ENCODE results near the gene TMEM120B. TPM values are rescaled to one million over a fixed set of nuclear protein-coding genes. Genes with fewer than 3 reads are reported as not detected.

The TMEM120B gene
- total RNA-seq, 1 experiment from 2014 or later, result 14.2 TPM

- DNase-seq (ENCODE audit: low read depth, low spot score), result peak; percentile 51
- in situ Hi-C loops (cut with HindIII; ENCODE audit: low pct_unique_long_range_greater_than_20kb, low sequenced_read_pairs), result no loop called here
Observed at GRCh38 chr12:121803861-121804416, 91.4 kb downstream of the TMEM120B start, which contains the start of gene SETD1B. Gene SETD1B, plus strand, starts transcription at chr12:121804009. Its CDS starts 729 bp downstream, at chr12:121804738.

- in situ Hi-C loops (cut with HindIII; ENCODE audit: low pct_unique_long_range_greater_than_20kb, low sequenced_read_pairs), result no loop called here
- DNase-seq (ENCODE audit: low read depth, low spot score), result no peak
Observed at GRCh38 chr12:121804417-121805111, 92.0 kb downstream of the TMEM120B start.

- in situ Hi-C loops (cut with HindIII; ENCODE audit: low pct_unique_long_range_greater_than_20kb, low sequenced_read_pairs), result no loop called here
- DNase-seq (ENCODE audit: low read depth, low spot score), result no peak
Observed at GRCh38 chr12:121805171-121806008, 92.8 kb downstream of the TMEM120B start.

GRCh38 chr12:121806009-121806545 lies 93.5 kb downstream of the TMEM120B start:
- no peak for DNase-seq (ENCODE audit: low read depth, low spot score)
- in situ Hi-C loops (cut with HindIII; ENCODE audit: low pct_unique_long_range_greater_than_20kb, low sequenced_read_pairs), result no loop called here

- peak; percentile 45 for DNase-seq (ENCODE audit: low read depth, low spot score)
- in situ Hi-C loops (cut with HindIII; ENCODE audit: low pct_unique_long_range_greater_than_20kb, low sequenced_read_pairs), result no loop called here
Observed at GRCh38 chr12:121806546-121807423, 94.2 kb downstream of the TMEM120B start.

GRCh38 chr12:121807642-121808347 lies 95.2 kb downstream of the TMEM120B start:
- in situ Hi-C loops (cut with HindIII; ENCODE audit: low pct_unique_long_range_greater_than_20kb, low sequenced_read_pairs), result no loop called here
- DNase-seq (ENCODE audit: low read depth, low spot score), result no peak

GRCh38 chr12:121808623-121809022 lies 96.1 kb downstream of the TMEM120B start:
- in situ Hi-C loops (cut with HindIII; ENCODE audit: low pct_unique_long_range_greater_than_20kb, low sequenced_read_pairs), result no loop called here

GRCh38 chr12:121809712-121810116 lies 97.2 kb downstream of the TMEM120B start:
- in situ Hi-C loops (cut with HindIII; ENCODE audit: low pct_unique_long_range_greater_than_20kb, low sequenced_read_pairs), result no loop called here
- DNase-seq (ENCODE audit: low read depth, low spot score), result no peak

More at GRCh38 chr12:121808623-121809022, 96.1 kb downstream of the TMEM120B start:
- no peak for DNase-seq (ENCODE audit: low read depth, low spot score)

GRCh38 chr12:121810234-121810817 lies 97.8 kb downstream of the TMEM120B start:
- no peak for DNase-seq (ENCODE audit: low read depth, low spot score)
- in situ Hi-C loops (cut with HindIII; ENCODE audit: low pct_unique_long_range_greater_than_20kb, low sequenced_read_pairs), result no loop called here

GRCh38 chr12:121810833-121811433 lies 98.4 kb downstream of the TMEM120B start:
- in situ Hi-C loops (cut with HindIII; ENCODE audit: low pct_unique_long_range_greater_than_20kb, low sequenced_read_pairs), result no loop called here
- DNase-seq (ENCODE audit: low read depth, low spot score), result no peak

- in situ Hi-C loops (cut with HindIII; ENCODE audit: low pct_unique_long_range_greater_than_20kb, low sequenced_read_pairs), result no loop called here
- peak; percentile 60 for DNase-seq (ENCODE audit: low read depth, low spot score)
Observed at GRCh38 chr12:121811434-121812319, 99.1 kb downstream of the TMEM120B start.

- in situ Hi-C loops (cut with HindIII; ENCODE audit: low pct_unique_long_range_greater_than_20kb, low sequenced_read_pairs), result no loop called here
- peak; percentile 64 for DNase-seq (ENCODE audit: low read depth, low spot score)
Observed at GRCh38 chr12:121812320-121812871, 99.8 kb downstream of the TMEM120B start.

GRCh38 chr12:121812921-121813896 lies 100.7 kb downstream of the TMEM120B start:
- no peak for DNase-seq (ENCODE audit: low read depth, low spot score)
- in situ Hi-C loops (cut with HindIII; ENCODE audit: low pct_unique_long_range_greater_than_20kb, low sequenced_read_pairs), result no loop called here

GRCh38 chr12:121813951-121814350 lies 101.4 kb downstream of the TMEM120B start:
- in situ Hi-C loops (cut with HindIII; ENCODE audit: low pct_unique_long_range_greater_than_20kb, low sequenced_read_pairs), result no loop called here
- DNase-seq (ENCODE audit: low read depth, low spot score), result no peak
